Left renal cortex interstitium (tissue), 4 donors: ENCODE results near the gene SPRR1A. TPM values are rescaled to one million over a fixed set of nuclear protein-coding genes. Genes with fewer than 3 reads are reported as not detected.
"Not testable (repeated sequence)": the region's sequence is repeated elsewhere in the genome, so short reads cannot be mapped to it uniquely, and the experiment has no call there.

Experiments
- DNase-seq, 4 donors: peaks; one replicate each; pipeline ENCODE4 v3.0.0-alpha.2; 2013; ENCODE audit warnings: low read depth in 4 of 4, low spot score in 2 of 4, missing footprints in 1 of 4
- polyA plus RNA-seq, 4 donors: library from polyadenylated mRNA; unstranded; fragments of 120-200 nt; gene quantifications; one replicate each; pipeline ENCODE4 v1.2.1, GENCODE V29; 2013; ENCODE audit not compliant: insufficient read length in 4 of 4

Gene SPRR1A
- polyA plus RNA-seq, 4 donors, result not detected

DNA sequence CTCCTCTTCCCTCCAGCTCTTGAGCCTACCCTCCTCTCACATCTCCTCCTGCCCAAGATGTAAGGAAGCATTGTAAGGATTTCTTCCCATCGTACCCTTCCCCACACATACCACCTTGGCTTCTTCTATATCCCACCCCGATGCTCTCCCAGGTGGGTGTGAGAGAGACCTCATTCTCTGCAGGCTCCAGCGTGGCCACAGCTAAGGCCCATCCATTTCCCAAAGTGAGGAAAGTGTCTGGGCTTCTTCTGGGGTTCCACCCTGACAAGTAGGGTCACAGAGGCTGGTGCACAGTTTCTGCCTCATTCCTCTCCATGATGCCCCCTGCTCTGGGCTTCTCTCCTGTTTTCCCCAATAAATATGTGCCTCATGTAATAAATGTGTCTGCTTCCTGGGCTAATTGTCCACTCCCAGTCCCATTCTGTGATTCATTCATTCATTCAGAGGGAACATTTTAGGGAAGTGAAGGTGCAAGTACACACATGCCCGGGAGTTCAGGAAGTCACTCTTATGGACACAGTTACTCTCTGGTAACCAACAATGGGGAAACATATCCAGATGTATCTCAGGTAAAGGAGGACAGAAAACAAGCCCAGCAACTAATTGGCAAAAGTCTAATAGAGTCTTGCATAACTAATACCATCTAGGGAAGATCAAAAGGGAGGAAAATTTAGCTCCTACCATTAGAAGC is 11.5 kb upstream of the SPRR1A start:
- DNase-seq, result no peak

DNA sequence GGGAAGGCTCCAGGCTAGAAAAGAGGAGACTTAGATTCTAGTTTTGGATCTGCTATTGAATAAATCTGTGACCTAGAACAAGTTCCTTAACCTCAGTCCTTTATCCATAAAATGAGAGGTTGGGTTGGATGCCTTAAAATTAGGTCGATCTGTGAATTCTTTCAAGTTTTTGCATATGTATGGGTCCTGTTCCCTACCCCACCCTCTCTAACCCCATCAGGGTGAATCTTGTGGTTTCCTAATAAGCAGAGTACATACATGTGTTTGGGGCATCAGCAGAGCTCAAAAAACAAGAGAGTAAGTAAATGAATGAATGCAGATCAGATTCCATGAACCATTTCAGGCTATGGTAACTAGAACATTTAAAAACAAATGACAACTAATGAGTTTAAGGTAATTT is 7.2 kb upstream of the SPRR1A start:
- no peak for DNase-seq

DNA sequence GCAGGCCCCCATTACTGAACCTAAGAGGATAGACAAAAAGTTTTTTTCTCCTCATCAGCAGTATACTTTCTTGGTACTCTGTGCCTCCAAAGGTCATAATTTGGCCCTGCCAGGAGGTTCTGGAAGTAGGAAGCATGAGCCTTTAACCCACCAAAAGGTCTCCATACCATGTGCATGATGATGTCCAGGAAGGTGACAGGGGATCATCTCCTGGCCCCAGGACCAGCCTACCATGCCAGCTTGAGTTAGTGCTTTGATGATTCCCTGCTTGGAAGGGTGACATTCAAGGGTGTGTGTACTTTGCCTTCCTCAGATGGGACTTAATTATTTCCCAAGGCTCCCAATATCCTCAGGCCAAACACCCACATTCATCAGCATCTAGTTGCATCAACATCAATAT is 6.3 kb upstream of the SPRR1A start:
- no peak for DNase-seq

DNA sequence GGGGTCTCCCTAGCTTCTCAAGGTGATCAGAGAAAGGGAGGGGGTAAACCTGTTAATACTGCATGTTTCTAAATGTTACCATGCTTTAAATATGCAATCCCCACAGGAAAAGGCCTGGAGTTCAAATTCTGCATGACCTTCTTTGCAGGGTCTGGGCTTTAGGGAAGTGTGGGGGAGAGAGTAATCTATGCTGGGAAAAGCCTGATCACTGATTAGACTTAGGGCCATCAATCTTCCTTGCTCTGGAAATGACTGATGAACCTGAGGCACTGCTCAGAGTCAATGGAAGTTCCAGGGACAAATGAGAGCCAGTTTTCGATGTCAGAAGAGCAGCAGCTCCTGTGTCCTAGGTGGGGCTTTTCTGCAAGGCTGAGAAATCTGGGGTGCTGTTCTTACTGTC is 3.2 kb upstream of the SPRR1A start:
- no peak for DNase-seq

DNA sequence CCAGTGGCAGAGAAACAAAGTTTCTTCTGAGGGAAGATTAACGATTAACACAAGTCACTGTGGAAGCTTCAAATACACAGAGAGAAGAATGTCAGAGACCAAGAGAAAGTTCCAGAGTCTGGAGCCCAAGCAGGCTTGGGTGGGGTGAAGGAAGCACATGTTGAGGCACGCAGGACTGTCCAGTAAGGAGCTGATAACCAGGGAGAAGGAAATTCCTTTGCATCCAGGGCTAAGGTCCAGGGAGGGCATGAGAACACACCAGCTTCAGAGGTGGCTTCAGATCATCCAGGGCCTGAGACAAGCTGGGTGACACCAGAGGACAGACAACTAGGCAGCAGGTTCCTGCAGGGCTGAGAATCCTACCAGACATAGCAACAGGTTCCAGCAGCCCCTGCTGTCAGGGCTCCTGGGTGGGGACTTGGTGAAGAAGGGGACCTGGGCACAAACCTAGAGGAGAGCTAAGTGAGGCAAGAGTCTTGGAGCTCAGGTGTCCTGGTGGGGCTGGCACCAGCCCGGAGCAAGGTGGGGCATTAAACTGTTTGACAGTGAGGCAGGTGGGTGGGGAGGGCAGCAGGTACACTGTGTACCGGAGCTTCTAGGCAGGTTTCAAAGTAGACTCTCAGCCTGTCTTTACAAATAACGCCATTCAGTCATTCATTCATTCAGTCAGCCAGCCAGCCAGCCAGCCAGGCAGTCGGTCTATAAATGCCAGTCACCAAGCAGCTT is 2.6 kb upstream of the SPRR1A start:
- no peak for DNase-seq

DNA sequence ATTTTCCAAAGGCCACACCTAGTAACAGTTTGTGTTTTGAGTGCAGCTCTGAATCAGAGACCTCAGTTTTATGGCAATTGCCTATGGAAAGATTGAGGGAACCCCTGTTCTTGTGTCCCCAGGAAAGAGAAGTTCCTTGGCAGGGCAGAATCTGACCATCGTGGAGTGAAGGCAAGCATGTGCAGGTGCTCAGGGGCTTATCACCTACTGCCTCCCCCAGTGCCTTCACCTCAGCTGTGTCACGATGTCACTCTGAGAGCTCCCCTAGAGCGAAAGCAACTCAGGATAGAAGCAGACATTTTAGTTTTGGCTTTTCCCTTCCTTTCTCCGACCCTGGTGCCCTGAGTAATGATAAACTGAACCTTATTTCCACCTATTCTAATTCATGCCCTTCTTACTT is 1.8 kb upstream of the SPRR1A start:
- DNase-seq, result no peak

DNA sequence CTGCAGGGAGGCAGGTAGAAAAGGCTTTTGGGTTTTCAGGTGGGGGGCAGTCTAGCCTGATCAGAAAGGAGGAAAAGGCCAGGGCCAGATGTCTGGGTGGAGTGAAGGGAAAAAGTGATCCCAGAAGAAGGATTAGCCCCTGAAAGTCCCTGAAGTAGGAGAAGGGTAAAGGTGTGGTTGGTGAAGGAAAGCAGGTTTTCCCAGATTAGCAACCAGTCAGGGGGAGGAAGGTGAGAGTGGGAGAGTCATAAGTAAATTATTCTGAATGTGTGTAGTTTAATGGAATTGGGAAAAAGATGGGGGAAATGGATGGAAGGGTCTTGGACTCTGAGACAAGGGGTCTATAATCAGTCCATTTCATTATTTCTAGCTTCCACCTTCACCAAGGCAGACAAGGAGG is 647 bp upstream of the SPRR1A start:
- no peak for DNase-seq

DNA sequence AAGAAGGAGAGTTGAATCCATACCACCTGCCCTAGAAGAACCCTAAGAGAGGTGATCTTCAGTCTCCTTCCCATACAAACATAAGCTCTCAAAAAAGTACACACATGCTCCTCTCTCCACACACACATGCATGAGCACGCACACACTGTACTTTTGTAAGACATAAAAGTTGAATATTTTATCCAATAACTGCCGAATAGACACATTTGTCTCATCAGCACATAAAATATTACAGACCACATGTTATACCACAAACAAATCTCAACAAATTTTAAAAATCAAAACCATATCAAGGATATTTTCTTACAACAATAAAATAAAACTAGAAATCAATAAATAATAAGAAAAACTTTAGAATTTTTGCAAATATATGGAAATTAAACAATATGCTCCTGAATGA is 2.7 kb downstream of the SPRR1A start:
- DNase-seq, result no peak

DNA sequence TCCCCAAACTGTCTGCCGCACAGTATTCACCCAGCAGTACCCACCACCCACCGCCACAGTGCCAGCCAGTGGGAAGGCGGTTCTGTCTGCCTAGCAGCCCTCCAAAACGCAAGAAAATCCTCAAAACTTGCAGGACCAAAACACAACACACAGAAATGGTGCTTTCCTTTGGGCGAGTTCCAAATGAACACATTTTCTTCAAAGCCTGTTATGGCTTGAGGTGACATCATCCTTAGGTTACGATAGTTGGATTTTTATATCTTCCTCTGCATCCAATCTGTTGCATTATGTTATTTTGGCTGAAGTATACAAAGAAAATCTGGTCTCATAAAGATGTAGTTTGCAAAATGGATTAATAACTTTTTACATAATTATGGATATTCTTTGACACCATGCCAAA is 9.3 kb downstream of the SPRR1A start:
- no peak for DNase-seq

DNA sequence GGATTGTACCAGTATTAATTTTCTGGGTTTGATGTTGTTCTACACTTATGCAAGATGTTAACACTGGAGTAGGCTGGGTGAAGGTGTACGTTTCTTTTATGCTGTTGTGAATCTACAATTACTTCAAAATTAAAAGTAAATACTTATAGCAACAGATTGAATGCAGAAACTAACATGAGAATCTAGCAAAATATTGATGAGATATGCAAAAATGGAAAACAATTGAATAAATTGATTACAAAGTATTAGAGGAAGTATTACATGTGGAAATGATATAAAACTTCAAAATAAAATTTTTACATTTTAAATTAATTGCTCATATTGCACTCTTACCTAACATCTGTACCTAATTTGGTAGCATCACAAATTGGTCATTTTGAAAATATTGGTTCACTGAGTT is 12.0 kb downstream of the SPRR1A start:
- DNase-seq, result no peak

DNA sequence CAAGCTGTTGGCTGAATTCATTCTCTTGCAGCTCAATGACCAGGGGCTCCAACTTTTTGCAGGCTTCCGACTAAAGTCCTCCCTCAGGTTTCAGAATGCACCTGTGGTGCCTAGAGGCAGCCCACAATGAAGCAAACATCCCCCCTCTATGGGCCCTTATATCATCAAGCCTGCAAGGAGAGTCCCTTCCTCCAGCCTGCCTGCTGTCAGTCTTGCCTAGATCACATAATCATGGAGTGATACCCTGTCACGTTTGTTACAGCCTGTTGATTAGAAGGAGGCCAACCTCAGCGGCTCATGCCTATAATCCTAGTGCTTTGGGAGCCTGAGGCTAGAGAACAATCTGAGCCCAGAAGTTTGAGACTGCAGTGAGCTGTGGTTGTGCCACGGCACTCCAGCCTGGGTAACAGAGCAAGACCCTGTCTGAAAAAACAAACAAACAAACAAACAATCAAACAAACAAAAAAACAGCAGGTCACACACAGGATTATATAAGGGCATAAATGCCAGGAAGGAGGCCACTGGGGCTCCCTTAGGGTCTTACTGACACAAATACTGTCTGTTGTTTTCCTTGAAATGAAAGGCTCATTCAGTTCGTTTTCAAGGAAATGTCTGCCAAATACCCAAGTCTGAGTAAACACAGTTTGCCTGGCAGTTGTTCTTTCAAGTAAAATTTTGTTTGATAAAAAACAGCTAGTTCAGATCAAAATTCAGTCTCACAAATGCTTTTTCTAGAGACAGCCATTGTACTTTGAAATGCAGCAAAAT is 12.9 kb downstream of the SPRR1A start:
- DNase-seq, result no peak

DNA sequence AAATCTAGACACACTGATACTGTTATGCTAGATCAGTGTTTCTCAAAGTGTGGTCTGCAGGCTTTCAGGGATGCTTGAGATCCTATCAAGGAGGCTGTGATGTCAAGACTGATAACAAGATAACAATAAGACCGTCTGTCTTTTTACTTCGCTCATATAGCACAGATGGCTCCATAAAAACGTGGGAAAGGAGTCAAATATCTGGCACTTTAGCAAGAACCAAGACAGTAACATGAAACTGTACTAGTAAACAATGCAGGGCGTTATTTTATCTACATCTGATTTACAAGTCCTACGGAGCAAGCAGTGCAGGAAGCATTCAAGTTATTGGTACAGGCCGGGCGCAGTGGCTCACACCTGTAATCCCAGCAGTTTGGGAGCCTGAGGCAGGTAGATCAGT is 14.0 kb downstream of the SPRR1A start:
- DNase-seq, result no peak

DNA sequence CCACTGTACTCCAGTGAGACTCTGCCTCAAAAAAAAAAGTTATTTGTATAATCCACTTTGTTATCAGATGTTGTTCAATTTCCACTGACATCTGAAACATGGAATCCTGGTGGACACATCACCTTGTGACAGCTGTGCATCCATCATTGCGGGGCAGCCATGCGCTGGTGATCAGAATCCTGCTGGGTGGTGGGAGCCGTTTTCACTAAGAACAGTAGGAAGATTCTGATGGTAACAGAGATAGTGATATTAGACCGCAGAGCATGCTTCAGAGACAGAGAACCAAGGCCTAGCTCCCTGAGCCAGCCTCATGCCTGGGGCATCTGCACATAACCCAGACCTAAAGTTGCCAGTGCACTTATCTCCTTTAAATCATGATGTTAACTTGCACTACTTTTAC is 14.6 kb downstream of the SPRR1A start:
- DNase-seq, result no peak

DNA sequence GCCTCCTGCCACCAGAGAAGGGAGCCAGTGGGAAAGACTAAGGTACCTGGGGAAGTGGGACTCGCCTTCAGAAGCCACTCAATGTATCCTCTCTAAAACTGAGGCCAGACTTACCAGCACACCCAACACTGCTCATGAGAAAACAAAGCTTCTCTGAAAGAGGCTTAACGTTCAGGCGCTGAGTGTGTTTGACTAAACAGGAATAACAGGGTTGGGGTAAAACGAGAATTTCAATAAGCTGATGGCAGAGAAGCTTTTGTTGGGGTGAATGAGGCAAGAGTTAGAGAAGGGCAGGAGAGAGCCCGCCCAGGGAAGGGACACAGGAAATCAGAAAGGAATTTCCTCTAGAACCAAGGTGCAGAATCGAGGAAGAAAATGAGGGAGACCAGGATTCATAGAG is 15.9 kb downstream of the SPRR1A start:
- DNase-seq, result no peak

DNA sequence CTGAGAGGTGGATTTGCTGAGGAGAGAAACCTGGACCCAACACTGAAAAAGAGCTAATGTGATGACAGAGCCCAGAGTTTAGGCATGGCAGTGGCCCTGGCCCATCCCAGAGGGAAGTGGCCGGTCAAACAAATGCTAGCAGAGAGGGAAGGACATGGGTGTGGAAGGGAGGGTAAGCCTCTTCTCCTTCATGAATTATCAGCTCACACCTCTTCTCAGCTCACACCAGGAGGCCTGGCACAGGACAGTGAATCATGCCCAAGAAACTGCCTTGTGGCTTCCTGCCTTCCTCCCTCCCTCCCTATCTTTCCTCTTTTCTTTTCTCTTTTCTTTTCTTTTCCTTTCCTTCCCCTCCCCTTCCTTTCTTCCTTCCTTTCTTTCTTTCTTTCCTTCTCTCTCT is 16.4 kb downstream of the SPRR1A start:
- no peak for DNase-seq

DNA sequence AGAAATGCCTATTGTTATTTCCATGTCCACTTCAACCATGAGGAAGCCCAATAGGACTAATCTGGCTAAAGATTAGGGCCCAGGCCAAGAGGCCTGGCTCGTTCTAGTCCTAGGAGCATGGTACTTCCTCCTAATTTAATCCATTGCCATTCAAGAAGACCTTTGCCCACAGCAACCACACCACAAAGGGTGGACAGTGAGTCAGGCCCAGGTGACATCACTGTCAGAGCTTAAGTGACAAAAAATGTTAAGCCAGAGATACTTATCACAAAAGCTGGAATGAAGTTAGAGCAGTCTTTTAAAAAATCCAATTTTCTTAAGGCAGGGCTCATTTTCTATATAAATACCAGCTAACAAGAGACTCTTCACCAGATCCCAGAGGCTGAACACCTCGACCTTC is 17.5 kb downstream of the SPRR1A start, which contains the start of gene SPRR3:
SPRR3 (plus strand) TSS at position 368 of the 400 bp plus-strand sequence. CDS start 1,272 bp downstream, outside the sequence.
- DNase-seq, result no peak

DNA sequence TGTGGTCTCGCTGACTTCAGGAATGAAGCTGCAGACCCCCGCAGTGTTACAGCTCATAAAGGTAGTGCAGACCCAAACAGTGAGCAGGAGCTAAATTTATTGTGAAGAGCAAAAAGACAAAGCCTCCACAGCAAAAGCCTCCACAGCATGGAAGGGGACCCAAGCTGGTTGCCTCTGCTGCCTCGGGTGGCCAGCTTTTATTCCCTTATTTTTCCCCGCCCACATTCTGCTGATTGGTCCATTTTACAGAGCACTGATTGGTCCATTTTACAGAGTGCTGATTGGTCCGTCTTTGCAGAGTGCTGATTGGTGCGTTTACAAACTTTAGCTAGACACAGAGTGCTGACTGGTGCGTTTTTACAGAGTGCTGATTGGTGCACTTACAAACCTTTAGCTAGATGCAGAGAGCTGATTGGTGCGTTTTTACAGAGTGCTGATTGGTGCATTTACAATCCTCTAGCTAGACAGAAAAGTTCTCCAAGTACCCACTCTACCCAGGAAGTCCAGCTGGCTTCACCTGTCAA is 27.4 kb downstream of the SPRR1A start:
- not testable (repeated sequence) for DNase-seq

DNA sequence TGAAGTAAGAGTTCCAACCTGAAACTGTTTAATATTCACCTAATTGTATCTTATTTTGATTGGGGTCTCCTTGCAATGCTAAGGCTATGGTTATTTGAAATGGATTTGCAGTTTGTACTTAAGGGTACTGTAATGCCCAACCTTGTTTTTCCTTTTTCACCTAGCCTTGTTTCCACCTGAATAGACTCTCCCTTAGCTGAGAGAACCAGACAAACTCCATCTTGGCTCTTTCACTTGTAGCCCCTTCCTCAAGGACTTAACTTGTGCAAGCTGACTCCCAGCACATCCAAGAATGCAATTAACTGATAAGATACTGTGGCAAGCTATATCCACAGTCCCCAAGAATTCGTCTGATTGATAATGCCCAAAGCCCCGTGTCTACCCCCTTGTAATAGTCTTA is 37.9 kb downstream of the SPRR1A start:
- not testable (repeated sequence) for DNase-seq

DNA sequence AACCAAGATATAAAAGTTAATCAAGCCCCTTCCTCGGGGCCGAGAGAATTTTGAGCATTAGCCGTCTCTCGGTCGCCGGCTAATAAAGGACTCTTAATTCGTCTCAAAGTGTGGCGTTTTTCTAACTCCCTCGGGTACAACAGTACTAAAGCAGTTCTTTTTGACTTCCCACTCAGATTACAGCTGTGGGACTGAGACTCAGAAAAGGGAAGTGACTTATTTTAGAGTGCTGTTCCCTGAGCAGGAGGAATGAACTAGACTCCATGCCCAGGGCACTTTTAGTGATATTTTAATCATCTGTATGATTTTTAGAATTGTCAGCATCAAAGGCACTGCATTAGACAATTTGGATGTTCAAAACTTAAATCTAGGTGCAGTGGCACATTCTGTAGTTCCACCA is 38.5 kb downstream of the SPRR1A start:
- DNase-seq, result not testable (repeated sequence)

DNA sequence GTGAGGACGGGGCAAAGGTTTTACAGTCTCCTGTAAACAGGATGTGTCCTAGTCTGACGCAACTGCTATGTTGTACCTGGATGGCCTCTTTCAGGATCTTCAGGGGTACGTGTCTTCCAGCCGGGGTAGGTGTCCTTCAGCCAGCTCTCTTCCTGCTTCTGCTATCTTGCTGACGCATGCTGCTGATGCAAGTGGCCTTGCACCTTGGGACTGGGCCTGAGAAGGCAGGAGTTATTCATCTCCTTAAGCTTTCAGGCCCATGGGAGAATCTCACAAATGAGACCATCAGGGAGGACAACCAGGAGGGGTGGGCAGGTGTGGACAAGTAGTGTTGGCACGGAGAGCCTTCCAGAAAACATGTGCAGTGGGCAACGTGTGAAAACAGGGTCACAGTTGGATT is 39.2 kb downstream of the SPRR1A start:
- no peak for DNase-seq

DNA sequence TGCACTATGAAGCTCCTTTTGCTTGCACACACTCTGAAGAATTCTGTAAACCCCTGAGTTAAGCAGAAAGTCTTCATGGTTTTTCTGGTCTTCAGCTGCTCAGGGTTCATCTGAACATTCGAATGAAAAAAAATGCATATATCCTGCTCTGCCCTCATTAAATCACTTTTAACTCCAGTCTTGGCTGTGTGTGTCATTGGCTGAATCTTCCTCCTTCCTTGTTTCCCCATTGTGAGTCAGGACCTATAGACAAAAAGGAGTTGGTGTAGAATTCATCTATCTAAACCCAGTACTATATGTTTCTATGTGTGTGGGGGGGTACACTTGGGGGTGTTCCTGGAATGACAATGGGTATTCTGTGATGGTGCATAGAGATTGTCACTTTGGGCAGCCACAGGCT is 40.5 kb downstream of the SPRR1A start:
- no peak for DNase-seq
